SK-N-SH treated with all-trans-retinoic acid at 6 μM for 48 hours (cell line): ENCODE measurements around the gene GALNT13.

Source experiments
- ARNTL ChIP-seq: fragments of 450-650 bp; formaldehyde crosslinking; IDR thresholded peaks from 2 replicates; pipeline ENCODE4 v1.5.0; 2020; ENCODE audit warnings: low read depth, mild to moderate bottlenecking, moderate library complexity, borderline replicate concordance
- PPARA ChIP-seq: fragments of 250-450 bp; sonication (Bioruptor Pico); IDR thresholded peaks from 2 replicates; pipeline ENCODE4 v1.5.0; 2020; ENCODE audit warnings: mild to moderate bottlenecking, borderline replicate concordance
- TCF4 ChIP-seq: fragments of 250-450 bp; sonication (Bioruptor Pico); IDR thresholded peaks from 2 replicates; pipeline ENCODE4 v1.8.0; 2021; ENCODE audit warnings: mild to moderate bottlenecking, moderate library complexity, borderline replicate concordance
- ZFP30 ChIP-seq: fragments of 450-650 bp; formaldehyde crosslinking; IDR thresholded peaks from 2 replicates; pipeline ENCODE4 v1.5.0; 2022; ENCODE audit warnings: mild to moderate bottlenecking, moderate library complexity
- TF ChIP-seq, protein P1 (sequence below): fragments of 250-450 bp; sonication (Bioruptor Pico); IDR thresholded peaks from 2 replicates; pipeline ENCODE4 v1.5.1; 2020; ENCODE audit warnings: low read depth, mild to moderate bottlenecking, moderate library complexity
- TF ChIP-seq, protein P2 (sequence below): fragments of 250-450 bp; sonication (Bioruptor Pico); IDR thresholded peaks from 2 replicates; pipeline ENCODE4 v1.5.0; 2020; ENCODE audit warnings: mild to moderate bottlenecking, moderate library complexity
- TF ChIP-seq, protein P3 (sequence below): fragments of 250-450 bp; sonication (Bioruptor Pico); IDR thresholded peaks from 2 replicates; pipeline ENCODE4 v1.8.0; 2021; ENCODE audit warnings: low read depth, mild to moderate bottlenecking, moderate library complexity, borderline replicate concordance

DNA sequence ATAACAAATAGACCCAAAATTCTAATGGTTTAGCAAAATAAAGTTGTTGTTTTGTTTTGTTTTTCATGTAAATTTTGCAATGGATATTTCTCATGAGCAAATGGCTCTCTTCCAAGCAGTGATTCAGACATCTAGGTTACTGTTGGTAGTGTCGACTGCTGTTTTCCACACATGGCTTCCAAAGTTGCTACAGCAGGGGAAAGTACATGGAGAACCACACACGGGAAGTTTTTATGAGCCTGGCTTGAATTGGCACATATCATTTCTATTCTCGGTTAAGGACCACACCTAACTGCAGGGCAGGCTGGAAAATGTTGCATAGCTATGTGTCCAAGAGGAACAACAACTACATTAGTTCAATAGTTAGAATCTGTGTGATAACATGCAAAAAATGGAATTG is 262.1 kb downstream of the GALNT13 start:
- TF ChIP-seq ZFP30 (CRISPR knock-in tag) (no peak), PPARA (CRISPR knock-in tag) (no peak), ARNTL (CRISPR knock-in tag) (no peak), TCF4 (CRISPR knock-in tag) (no peak)
- TF ChIP-seq, protein P1, sequence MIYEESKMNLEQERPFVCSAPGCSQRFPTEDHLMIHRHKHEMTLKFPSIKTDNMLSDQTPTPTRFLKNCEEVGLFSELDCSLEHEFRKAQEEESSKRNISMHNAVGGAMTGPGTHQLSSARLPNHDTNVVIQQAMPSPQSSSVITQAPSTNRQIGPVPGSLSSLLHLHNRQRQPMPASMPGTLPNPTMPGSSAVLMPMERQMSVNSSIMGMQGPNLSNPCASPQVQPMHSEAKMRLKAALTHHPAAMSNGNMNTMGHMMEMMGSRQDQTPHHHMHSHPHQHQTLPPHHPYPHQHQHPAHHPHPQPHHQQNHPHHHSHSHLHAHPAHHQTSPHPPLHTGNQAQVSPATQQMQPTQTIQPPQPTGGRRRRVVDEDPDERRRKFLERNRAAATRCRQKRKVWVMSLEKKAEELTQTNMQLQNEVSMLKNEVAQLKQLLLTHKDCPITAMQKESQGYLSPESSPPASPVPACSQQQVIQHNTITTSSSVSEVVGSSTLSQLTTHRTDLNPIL = no peak
- TF ChIP-seq, protein P2, sequence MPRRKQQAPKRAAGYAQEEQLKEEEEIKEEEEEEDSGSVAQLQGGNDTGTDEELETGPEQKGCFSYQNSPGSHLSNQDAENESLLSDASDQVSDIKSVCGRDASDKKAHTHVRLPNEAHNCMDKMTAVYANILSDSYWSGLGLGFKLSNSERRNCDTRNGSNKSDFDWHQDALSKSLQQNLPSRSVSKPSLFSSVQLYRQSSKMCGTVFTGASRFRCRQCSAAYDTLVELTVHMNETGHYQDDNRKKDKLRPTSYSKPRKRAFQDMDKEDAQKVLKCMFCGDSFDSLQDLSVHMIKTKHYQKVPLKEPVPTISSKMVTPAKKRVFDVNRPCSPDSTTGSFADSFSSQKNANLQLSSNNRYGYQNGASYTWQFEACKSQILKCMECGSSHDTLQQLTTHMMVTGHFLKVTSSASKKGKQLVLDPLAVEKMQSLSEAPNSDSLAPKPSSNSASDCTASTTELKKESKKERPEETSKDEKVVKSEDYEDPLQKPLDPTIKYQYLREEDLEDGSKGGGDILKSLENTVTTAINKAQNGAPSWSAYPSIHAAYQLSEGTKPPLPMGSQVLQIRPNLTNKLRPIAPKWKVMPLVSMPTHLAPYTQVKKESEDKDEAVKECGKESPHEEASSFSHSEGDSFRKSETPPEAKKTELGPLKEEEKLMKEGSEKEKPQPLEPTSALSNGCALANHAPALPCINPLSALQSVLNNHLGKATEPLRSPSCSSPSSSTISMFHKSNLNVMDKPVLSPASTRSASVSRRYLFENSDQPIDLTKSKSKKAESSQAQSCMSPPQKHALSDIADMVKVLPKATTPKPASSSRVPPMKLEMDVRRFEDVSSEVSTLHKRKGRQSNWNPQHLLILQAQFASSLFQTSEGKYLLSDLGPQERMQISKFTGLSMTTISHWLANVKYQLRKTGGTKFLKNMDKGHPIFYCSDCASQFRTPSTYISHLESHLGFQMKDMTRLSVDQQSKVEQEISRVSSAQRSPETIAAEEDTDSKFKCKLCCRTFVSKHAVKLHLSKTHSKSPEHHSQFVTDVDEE (CRISPR knock-in tag) = no peak
- TF ChIP-seq, protein P3, sequence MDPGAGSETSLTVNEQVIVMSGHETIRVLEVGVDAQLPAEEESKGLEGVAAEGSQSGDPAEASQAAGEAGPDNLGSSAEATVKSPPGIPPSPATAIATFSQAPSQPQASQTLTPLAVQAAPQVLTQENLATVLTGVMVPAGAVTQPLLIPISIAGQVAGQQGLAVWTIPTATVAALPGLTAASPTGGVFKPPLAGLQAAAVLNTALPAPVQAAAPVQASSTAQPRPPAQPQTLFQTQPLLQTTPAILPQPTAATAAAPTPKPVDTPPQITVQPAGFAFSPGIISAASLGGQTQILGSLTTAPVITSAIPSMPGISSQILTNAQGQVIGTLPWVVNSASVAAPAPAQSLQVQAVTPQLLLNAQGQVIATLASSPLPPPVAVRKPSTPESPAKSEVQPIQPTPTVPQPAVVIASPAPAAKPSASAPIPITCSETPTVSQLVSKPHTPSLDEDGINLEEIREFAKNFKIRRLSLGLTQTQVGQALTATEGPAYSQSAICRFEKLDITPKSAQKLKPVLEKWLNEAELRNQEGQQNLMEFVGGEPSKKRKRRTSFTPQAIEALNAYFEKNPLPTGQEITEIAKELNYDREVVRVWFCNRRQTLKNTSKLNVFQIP (CRISPR knock-in tag) = no peak
